Endothelial cell of umbilical vein (primary cell): ENCODE data around the gene KLHL24. TPM values are rescaled to one million over a fixed set of nuclear protein-coding genes. Genes with fewer than 3 reads are reported as not detected.
"Not testable (repeated sequence)": the region's sequence is repeated elsewhere in the genome, so short reads cannot be mapped to it uniquely, and the experiment has no call there.

Source experiments
- BruUV-seq: library from RNA; stranded (reverse); fragments of 400-500 nt; replicated peaks from 2 replicates; lab custom pipeline; 2021; lab: Mats Ljungman, UMichigan
- CTCF ChIA-PET: fragments of 300-600, 350-600 bp; sonication (Branson Sonifier 250); formaldehyde crosslinking; loops from one replicate; lab custom pipeline; 2021; ENCODE audit warnings: antibody characterized with exemption, inconsistent platforms; lab: Charles Lee
- POLR2A ChIA-PET: fragments of 300-600, 350-600 bp; sonication (Branson Sonifier 250); formaldehyde crosslinking; loops from one replicate; lab custom pipeline; 2021; ENCODE audit warnings: antibody characterized with exemption, inconsistent platforms; lab: Charles Lee
- DNase-seq: peaks from one replicate; pipeline ENCODE4 v3.0.0-alpha.2; 2011; ENCODE audit warnings: low read depth, low spot score
- FAIRE-seq: peaks from 2 replicates; lab custom pipeline; 2011; peaks lifted over from hg19 to GRCh38; lab: Jason Lieb, UNC
- H2AFZ ChIP-seq: 2 replicates; pipeline ENCODE4 v1.6.0; 2012; ENCODE audit warnings: low read depth, low read length, control low read depth, inconsistent platforms
- H3K27ac ChIP-seq: 2 replicates; pipeline ENCODE4 v1.5.1; 2011; ENCODE audit warnings: low read depth, mild to moderate bottlenecking, control low read depth, low read length, moderate library complexity; ENCODE audit not compliant: insufficient read depth
- H3K27me3 ChIP-seq, 2 experiments: 2 replicates each; pipeline versions ENCODE4 v1.6.0 to v1.6.1; 2011; ENCODE audit warnings: low read length in 2 of 2, mixed read lengths in 1 of 2; ENCODE audit not compliant: control insufficient read depth in 2 of 2, insufficient read depth in 2 of 2
- H3K36me3 ChIP-seq, 2 experiments: 2 replicates in 1 of 2; 3 replicates in 1 of 2; pipeline ENCODE4 v1.5.1; 2011; ENCODE audit warnings: low read length in 2 of 2, mild to moderate bottlenecking in 1 of 2, moderate library complexity in 1 of 2; ENCODE audit not compliant: control insufficient read depth in 2 of 2, insufficient read depth in 2 of 2; ENCODE audit errors: extremely low read depth in 1 of 2
- H3K4me1 ChIP-seq: 3 replicates; pipeline ENCODE4 v1.5.1; 2011; ENCODE audit warnings: mild to moderate bottlenecking, low read length; ENCODE audit not compliant: control insufficient read depth, insufficient read depth; ENCODE audit errors: extremely low read depth
- H3K4me2 ChIP-seq: 2 replicates; pipeline ENCODE4 v1.6.1; 2011; ENCODE audit warnings: low read length, control low read depth, mixed read lengths; ENCODE audit not compliant: insufficient read depth
- H3K4me3 ChIP-seq, 3 experiments: fragments of 200-600 bp in 1 of 3; sonication (generic), shearing (Covaris generic) in 1 of 3; replicated peaks in 1 of 3; 2 replicates each; pipeline ENCODE4 v1.5.1; 2011 to 2016; ENCODE audit warnings: control low read depth in 3 of 3, low read length in 3 of 3, mild to moderate bottlenecking in 2 of 3, inconsistent platforms in 1 of 3, low read depth in 1 of 3, moderate library complexity in 1 of 3; ENCODE audit not compliant: insufficient read depth in 1 of 3
- H3K79me2 ChIP-seq: 2 replicates; pipeline ENCODE4 v1.6.0; 2012; ENCODE audit warnings: low read length, inconsistent platforms; ENCODE audit not compliant: control insufficient read depth, insufficient read depth
- H3K9ac ChIP-seq: replicated peaks from 2 replicates; pipeline ENCODE3; 2011; ENCODE audit warnings: low read length, control low read depth; ENCODE audit not compliant: insufficient read depth; ENCODE audit errors: extremely low read depth
- H3K9me1 ChIP-seq: replicated peaks from 3 replicates; pipeline ENCODE4 v1.6.0; 2011; ENCODE audit warnings: mild to moderate bottlenecking, low read length; ENCODE audit not compliant: control insufficient read depth, insufficient read depth; ENCODE audit errors: extremely low read depth
- H3K9me3 ChIP-seq: replicated peaks from 2 replicates; pipeline ENCODE4 v1.5.1; 2012; ENCODE audit warnings: low read length, inconsistent platforms; ENCODE audit not compliant: control insufficient read depth, insufficient read depth
- H4K20me1 ChIP-seq: replicated peaks from 2 replicates; pipeline ENCODE3; 2011; ENCODE audit warnings: mild to moderate bottlenecking, low read length; ENCODE audit not compliant: control insufficient read depth, insufficient read depth; ENCODE audit errors: extremely low read depth
- EZH2 ChIP-seq: IDR thresholded peaks from 2 replicates; pipeline ENCODE4 v1.6.1; 2012; ENCODE audit warnings: borderline replicate concordance, low read depth, mild to moderate bottlenecking, moderate library complexity, low read length, inconsistent platforms; ENCODE audit not compliant: severe bottlenecking
- FOS ChIP-seq: IDR thresholded peaks from 2 replicates; pipeline ENCODE4 v1.6.1; 2011; ENCODE audit warnings: mild to moderate bottlenecking, low read length, moderate library complexity, borderline replicate concordance; ENCODE audit not compliant: insufficient read depth
- JUN ChIP-seq: IDR thresholded peaks from 2 replicates; pipeline ENCODE4 v1.6.1; 2011; ENCODE audit warnings: borderline replicate concordance, low read depth; ENCODE audit not compliant: insufficient read length, insufficient read depth
- MYC ChIP-seq: IDR thresholded peaks from one replicate; pipeline ENCODE4 v1.6.1; 2011; ENCODE audit warnings: mild to moderate bottlenecking, low read depth, low read length
- POLR2A ChIP-seq: IDR thresholded peaks from 2 replicates; pipeline ENCODE4 v1.6.1; 2012; ENCODE audit warnings: low read depth, mild to moderate bottlenecking, control low read depth, low read length
- POLR2AphosphoS5 ChIP-seq: IDR thresholded peaks from 2 replicates; pipeline ENCODE4 v1.6.1; 2012; ENCODE audit warnings: low read depth, mild to moderate bottlenecking, control low read depth, low read length, moderate library complexity; ENCODE audit not compliant: insufficient read depth
- dilution Hi-C: fragments of 300-500 bp; cut with MboI; formaldehyde crosslinking; loops from one replicate; pipeline ENCODE4 v1.15.0; 2019; ENCODE audit warnings: low sequenced_read_pairs; ENCODE audit not compliant: extremely low pct_ligation_motif_present
- intact Hi-C: fragments of 100-400 bp; cut with micrococcal nuclease; formaldehyde crosslinking; loops from one replicate; pipeline ENCODE4 v1.10.0; 2022
- polyA plus RNA-seq, 4 experiments: library from polyadenylated mRNA; depleted of rRNA in 3 of 4; stranded (reverse) in 3 of 4; unstranded in 1 of 4; fragments of >200 nt; gene quantifications; 2 replicates each; pipeline versions ENCODE4 v1.2.1 to v1.2.3, GENCODE V29; 2011 to 2012; ENCODE audit warnings: missing spikeins in 1 of 4
- total RNA-seq: library from RNA; stranded (reverse); gene quantifications from 2 replicates; pipeline ENCODE4 v1.2.3, GENCODE V29; 2021
- TF ChIP-seq, protein P1 (sequence below): IDR thresholded peaks from 2 replicates; pipeline ENCODE4 v1.6.1; 2011; ENCODE audit not compliant: insufficient read depth, insufficient read length
- TF ChIP-seq, protein P2 (sequence below), 2 donors: IDR thresholded peaks; 1 replicate in 1 of 2; 2 replicates in 1 of 2; pipeline ENCODE4 v1.5.1; 2011; ENCODE audit warnings: low read length in 2 of 2, mild to moderate bottlenecking in 2 of 2, moderate library complexity in 2 of 2, control low read depth in 1 of 2, inconsistent platforms in 1 of 2, low read depth in 1 of 2; ENCODE audit not compliant: insufficient read depth in 1 of 2; ENCODE audit errors: extremely low read depth in 1 of 2

KLHL24 gene
- total and polyA plus RNA-seq, 2 donors (not counting 3 experiments of a cell fraction or from before 2014, with no cell fraction given) = 14.0 to 46.2 TPM

GRCh38 chr3:183637106-183637486 is 1.7 kb downstream of the KLHL24 start:
- Histone ChIP-seq H3K4me3 (peak overlapping the region; percentile 81 to 99 (median 84)), H3K27me3 (no peaks in the 10 kb centered on the region), H4K20me1 (no peaks in the 10 kb centered on the region), H3K36me3 (no peaks in the 10 kb centered on the region), H3K9me1 (no peaks in the 10 kb centered on the region), H3K79me2 (no peaks in the 10 kb centered on the region), H3K9me3 (no peaks in the 10 kb centered on the region), H2AFZ (peak overlapping the region; percentile 35), H3K4me2 (peak overlapping the region; percentile 75), H3K9ac (peak overlapping the region; percentile 93), H3K4me1 (peaks cover 19% of the 10 kb centered on the region), H3K27ac (peak overlapping the region; percentile 42)
- DNase-seq (no peak), FAIRE-seq (peak; percentile 56)
- dilution Hi-C loops = no loop called here
- intact Hi-C loops = loop anchor here (2.0 to 5.0 kb wide), 3 partner anchors 130 to 515 kb away; no protein-coding TSS in a partner anchor
- TF ChIP-seq, protein P1, sequence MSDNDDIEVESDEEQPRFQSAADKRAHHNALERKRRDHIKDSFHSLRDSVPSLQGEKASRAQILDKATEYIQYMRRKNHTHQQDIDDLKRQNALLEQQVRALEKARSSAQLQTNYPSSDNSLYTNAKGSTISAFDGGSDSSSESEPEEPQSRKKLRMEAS = no peak
- TF ChIP-seq FOS (no peak), POLR2AphosphoS5 (no peak), MYC (no peak), EZH2 (no peak), JUN (no peak), POLR2A (no peak)
- TF ChIP-seq, protein P2, sequence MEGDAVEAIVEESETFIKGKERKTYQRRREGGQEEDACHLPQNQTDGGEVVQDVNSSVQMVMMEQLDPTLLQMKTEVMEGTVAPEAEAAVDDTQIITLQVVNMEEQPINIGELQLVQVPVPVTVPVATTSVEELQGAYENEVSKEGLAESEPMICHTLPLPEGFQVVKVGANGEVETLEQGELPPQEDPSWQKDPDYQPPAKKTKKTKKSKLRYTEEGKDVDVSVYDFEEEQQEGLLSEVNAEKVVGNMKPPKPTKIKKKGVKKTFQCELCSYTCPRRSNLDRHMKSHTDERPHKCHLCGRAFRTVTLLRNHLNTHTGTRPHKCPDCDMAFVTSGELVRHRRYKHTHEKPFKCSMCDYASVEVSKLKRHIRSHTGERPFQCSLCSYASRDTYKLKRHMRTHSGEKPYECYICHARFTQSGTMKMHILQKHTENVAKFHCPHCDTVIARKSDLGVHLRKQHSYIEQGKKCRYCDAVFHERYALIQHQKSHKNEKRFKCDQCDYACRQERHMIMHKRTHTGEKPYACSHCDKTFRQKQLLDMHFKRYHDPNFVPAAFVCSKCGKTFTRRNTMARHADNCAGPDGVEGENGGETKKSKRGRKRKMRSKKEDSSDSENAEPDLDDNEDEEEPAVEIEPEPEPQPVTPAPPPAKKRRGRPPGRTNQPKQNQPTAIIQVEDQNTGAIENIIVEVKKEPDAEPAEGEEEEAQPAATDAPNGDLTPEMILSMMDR (IDR thresholded peaks at IDR 0.05; ENCODE audit: extremely low read depth in 1 of 2, insufficient read depth in 1 of 2, low read depth in 1 of 2, low read length in 2 of 2) = no peak
- ChIA-PET POLR2A (interaction anchor here (0.8 to 1.5 kb wide), 3 partner anchors 14 to 60 kb away, joined by 3 read pairs; partner anchors contain the start of gene YEATS2), CTCF (interaction anchor here (0.9 to 1.9 kb wide), 7 partner anchors 22 to 166 kb away, joined by 3 to 7 read pairs (median 3); partner anchors contain the start of gene YEATS2)
- BruUV-seq = TSS peak; percentile 29

DNA sequence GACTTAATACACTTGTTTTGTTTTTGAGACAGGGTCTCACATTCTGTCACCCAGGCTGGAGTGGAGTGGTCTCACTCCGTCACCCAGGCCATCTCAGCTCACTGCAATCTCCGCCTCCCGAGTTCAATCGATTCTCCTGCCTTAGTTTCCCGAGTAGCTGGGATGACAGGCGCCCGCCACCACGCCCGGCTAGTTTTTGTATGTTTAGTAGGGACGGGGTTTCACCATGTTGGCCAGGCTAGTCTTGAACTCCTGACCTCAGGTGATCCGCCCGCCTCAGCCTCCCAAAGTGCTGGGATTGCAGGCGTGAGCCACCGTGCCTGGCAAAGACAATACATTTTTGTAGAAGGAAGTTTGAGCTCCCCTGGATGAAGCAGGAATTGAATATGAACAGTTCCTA is 2.2 kb downstream of the KLHL24 start:
- H2AFZ ChIP-seq, H3K9ac ChIP-seq, BruUV-seq, H3K36me3 ChIP-seq, H3K4me3 ChIP-seq, H3K79me2 ChIP-seq, H3K9me1 ChIP-seq, dilution Hi-C loops, H3K9me3 ChIP-seq, H4K20me1 ChIP-seq, H3K27me3 ChIP-seq, DNase-seq, FAIRE-seq, H3K27ac ChIP-seq: not testable (repeated sequence)
- peak overlapping the region; percentile 75 for H3K4me2 ChIP-seq
- POLR2A ChIA-PET = interaction anchor here (1.0 kb wide), 1 partner anchor 14 kb away, joined by 3 read pairs; no protein-coding TSS in a partner anchor
- intact Hi-C loops = loop anchor here (2.0 to 5.0 kb wide), 3 partner anchors 129 to 515 kb away; no protein-coding TSS in a partner anchor
- CTCF ChIA-PET = interaction anchor here (1.1 to 1.9 kb wide), 4 partner anchors 45 to 167 kb away, joined by 3 to 7 read pairs (median 5); partner anchors contain the start of gene YEATS2
- H3K4me1 ChIP-seq = peaks cover 19% of the 10 kb centered on the region
